Stimulated activated CD8-positive, alpha-beta memory T cell treated with anti-CD3 and anti-CD28 coated beads, Interleukin-12 subunit alpha, Interleukin-12 subunit beta, amount 100 ng/mL, for 24 hours (primary cell): ENCODE results near the gene LRRC39.
"Not testable (repeated sequence)": the region's sequence is repeated elsewhere in the genome, so short reads cannot be mapped to it uniquely, and the experiment has no call there.

Source experiments
- DNase-seq: peaks from one replicate; pipeline ENCODE4 v3.0.0-alpha.2; 2020; ENCODE audit errors: extremely low read depth

LRRC39 gene

DNA sequence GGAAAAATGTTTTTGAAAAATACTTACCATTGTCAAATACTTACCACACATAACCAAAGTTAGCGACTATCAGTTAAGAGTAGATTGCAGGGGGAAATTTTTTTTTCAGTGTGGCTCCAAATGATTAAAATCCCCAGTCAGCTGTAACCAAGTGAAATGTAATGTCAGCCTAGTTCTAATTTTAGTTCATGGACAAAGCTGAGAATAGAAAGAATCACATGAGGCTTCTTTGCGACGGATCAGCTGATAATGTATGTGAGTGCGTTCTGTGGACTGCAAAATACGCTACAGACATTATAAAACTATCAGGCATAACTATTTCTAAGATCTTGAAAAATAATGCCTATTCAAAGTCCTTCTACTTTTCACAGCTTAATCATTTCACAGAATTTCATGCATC lies at the start of gene LRRC39:
Gene LRRC39 (minus strand): TSS at position 166 of the 400 bp plus-strand sequence. CDS start 9,740 bp downstream, outside the sequence.
- DNase-seq, result no peak

DNA sequence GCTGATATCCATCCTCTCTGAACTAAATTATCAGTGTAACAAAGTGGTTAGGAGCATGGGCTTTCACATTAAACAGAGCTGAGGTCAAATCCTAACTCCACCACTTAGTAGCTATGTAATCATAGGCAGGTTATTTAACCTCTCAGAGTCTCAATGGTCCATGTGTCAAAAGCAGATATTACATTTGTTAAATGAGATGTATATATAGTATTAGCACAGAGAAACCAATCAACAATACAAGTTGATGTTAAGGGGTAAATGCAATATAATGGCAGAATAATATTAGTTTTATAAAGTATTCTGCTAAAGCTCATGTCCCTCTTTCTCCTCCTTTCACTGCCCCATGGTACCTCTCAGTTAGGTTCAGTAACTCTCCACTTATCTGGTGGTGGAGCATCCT lies 44.4 kb upstream of the LRRC39 start:
- no peak for DNase-seq

- DNase-seq, result no peak
Measured at GRCh38 chr1:100219883-100220282, 41.8 kb upstream of the LRRC39 start.

- DNase-seq, result no peak
Measured at GRCh38 chr1:100219457-100219856, 41.4 kb upstream of the LRRC39 start.

GRCh38 chr1:100217834-100218233 lies 39.8 kb upstream of the LRRC39 start:
- DNase-seq, result no peak

- no peak for DNase-seq
Measured at GRCh38 chr1:100215101-100215500, 37.0 kb upstream of the LRRC39 start.

GRCh38 chr1:100213141-100213540 lies 35.1 kb upstream of the LRRC39 start:
- DNase-seq, result no peak

DNA sequence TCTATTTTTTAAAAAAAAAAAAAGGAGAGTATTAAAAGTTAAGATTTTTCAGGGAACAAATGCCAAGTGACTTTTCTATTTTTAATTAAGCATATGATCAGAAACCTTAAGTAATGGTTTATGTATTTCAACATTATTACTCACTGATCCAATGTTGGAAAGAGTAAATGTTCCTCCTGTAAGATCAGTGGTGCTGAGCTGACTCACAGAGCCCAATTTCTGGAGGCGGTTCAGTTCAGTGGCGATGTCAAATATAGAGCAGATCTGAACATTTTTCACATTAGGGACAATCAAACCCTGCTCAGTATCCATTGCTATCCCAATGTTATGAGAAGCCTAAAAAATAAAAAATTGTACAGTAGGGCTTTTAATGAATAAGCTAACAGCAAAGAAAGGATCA lies 28.2 kb upstream of the LRRC39 start:
- no peak for DNase-seq

GRCh38 chr1:100205593-100205992 lies 27.5 kb upstream of the LRRC39 start:
- DNase-seq, result not testable (repeated sequence)

DNA sequence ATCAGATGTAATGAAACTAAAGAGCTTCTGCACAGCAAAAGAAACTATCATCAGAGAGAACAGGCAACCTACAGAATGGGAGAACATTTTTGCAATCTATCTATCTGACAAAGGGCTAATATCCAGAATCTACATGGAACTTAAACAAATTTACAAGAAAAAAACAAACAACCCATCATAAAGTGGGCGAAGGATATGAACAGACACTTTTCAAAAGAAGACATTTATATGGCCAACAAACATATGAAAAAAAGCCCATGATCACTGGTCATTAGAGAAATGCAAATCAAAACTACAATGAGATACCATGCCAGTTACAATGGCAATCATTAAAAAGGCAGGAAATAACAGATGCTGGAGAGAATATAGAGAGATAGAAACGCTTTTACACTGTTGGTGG lies 27.0 kb upstream of the LRRC39 start:
- not testable (repeated sequence) for DNase-seq

GRCh38 chr1:100202703-100203102 lies 24.6 kb upstream of the LRRC39 start:
- not testable (repeated sequence) for DNase-seq

DNA sequence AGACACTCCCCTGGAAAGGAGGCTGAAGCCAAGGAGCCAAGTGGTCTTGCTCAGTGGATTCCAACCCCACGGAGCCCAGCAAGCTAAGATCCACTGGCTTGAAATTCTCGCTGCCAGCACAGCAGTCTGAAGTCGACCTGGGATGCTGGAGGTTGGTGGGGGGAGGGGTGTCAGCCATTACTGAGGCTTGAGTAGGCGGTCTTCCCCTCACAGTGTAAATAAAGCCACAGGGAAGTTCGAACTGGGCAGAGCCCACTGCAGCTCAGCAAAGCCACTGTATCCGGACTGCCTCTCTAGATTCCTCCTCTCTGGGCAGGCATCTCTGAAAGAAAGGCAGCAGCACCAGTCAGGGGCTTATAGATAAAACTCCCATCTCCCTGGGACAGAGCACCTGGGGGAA lies 22.0 kb upstream of the LRRC39 start:
- not testable (repeated sequence) for DNase-seq

GRCh38 chr1:100198596-100198995 lies 20.5 kb upstream of the LRRC39 start:
- DNase-seq, result no peak

DNA sequence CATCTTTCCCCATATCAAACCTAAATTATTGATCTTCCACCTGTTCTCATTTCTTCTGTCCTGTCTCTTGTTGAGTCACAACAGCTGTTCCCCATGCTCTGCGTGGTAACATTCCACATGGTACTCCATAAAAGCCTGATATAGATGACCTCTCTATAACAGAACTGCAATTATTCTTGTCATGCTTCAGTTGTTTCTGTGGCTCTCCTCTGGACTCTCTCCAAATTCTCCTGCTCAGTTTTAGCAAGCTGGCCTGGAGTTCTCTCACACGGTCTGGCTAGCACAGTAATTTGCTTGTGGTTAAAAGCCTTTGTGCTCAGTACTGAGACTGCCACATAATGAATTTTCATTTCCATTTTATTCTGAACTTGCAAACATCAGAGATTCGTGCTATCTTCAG lies 10.6 kb upstream of the LRRC39 start:
- no peak for DNase-seq

GRCh38 chr1:100187912-100188311 lies 9.9 kb upstream of the LRRC39 start:
- no peak for DNase-seq

- no peak for DNase-seq
Measured at GRCh38 chr1:100184536-100184935, 6.5 kb upstream of the LRRC39 start.

GRCh38 chr1:100183370-100183769 lies 5.3 kb upstream of the LRRC39 start:
- DNase-seq, result no peak

DNA sequence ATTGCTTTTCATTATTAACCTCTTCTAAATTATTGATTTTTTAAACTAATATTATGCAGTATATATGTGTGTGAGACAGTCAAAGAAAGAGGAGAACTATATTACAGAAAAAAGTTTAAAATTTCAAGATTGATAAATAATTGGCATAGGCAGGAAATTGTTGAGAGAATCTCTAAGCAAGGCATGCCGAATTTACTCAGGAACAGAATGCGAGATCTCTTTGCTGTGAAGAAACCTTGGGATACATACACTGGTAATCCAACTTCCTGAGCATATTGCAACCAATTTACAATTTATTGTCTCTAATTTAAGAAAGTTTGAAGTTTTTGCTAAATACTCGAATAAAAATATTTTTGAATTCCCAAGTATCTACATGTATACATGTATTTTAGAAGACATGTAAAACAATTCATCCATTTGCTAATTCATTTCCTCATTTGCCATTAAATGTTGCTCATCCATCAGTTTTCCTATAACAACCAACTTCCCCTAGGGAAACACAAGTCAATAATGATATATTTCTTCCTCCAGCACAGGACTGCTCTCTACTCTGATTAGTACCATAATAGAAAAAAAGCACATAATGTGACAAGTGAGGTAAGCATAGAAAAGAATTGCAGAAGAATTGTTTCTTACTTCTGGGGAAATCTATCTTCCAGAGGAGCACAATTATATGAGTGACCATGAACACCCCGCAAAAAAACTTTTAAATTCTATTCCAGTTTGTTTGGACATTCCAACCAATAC lies 588 bp downstream of the LRRC39 start:
- no peak for DNase-seq

- DNase-seq, result no peak
Measured at GRCh38 chr1:100168051-100168450, 10.0 kb downstream of the LRRC39 start.

- DNase-seq, result no peak
Measured at GRCh38 chr1:100164702-100165101, 13.4 kb downstream of the LRRC39 start.

DNA sequence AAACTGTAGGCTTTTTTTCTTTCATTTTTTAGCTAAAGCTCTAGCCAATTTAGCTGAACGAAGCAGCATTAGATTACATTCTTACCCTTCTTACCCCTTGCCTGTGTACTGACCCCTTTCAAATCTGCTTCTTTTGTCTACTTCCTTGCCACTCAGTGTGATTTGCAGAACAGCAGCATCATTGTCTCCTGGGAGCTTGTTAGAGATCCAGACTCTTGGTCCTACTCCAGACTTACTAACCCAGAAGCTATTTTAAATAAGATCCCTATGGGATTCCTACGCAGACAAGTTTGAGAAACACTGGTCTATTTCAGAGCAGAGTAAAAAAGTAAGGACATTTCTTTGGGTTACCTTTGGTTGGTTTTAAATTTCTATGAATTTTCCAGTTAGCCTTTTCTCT lies 13.8 kb downstream of the LRRC39 start:
- no peak for DNase-seq

DNA sequence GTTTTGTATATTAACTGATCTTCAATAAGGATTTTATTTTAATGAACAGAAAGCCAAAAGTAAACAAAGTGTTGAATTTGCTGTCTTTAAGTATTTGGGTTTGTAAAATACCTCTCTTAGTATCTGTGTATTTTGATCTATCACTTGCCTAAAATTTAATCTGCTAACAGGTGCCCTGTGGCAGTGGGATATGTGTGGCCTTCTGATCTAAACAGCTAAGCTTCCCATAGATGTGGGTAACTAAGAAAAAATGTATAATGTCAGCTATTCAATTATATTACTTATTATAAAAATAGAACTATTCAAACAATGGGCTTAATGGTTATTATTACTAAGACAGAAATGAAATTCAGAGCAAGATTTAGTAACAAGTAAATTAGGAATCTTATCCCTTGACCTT lies 15.2 kb downstream of the LRRC39 start:
- DNase-seq, result no peak

GRCh38 chr1:100152271-100152670 lies 25.8 kb downstream of the LRRC39 start:
- no peak for DNase-seq

- DNase-seq, result no peak
Measured at GRCh38 chr1:100151679-100152078, 26.4 kb downstream of the LRRC39 start.
